Stimulated activated CD4-positive, alpha-beta T cell treated with anti-CD3 and anti-CD28 coated beads, Interleukin-15, amount 100 ng/mL, for 1 hour (primary cell): Measurements from ENCODE around the gene EDC3.
"Not testable (repeated sequence)": the region's sequence is repeated elsewhere in the genome, so short reads cannot be mapped to it uniquely, and the experiment has no call there.

Experiments used
- DNase-seq, 2 donors: peaks; one replicate each; pipeline ENCODE4 v3.0.0-alpha.2; 2020; ENCODE audit warnings: low read depth in 1 of 2, low spot score in 1 of 2

Gene EDC3, protein sequence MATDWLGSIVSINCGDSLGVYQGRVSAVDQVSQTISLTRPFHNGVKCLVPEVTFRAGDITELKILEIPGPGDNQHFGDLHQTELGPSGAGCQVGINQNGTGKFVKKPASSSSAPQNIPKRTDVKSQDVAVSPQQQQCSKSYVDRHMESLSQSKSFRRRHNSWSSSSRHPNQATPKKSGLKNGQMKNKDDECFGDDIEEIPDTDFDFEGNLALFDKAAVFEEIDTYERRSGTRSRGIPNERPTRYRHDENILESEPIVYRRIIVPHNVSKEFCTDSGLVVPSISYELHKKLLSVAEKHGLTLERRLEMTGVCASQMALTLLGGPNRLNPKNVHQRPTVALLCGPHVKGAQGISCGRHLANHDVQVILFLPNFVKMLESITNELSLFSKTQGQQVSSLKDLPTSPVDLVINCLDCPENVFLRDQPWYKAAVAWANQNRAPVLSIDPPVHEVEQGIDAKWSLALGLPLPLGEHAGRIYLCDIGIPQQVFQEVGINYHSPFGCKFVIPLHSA

GRCh38 chr15:74695597-74696397, at the start of gene EDC3:
EDC3 (minus strand) TSS chr15:74696024; CDS start chr15:74675124, 20,900 bp downstream.
- DNase-seq, result peak; percentile 58 to 76

GRCh38 chr15:74742422-74742821, 46.6 kb upstream of the EDC3 start:
- no peak for DNase-seq

GRCh38 chr15:74738239-74738638, 42.4 kb upstream of the EDC3 start:
- DNase-seq, result not testable (repeated sequence)

DNA sequence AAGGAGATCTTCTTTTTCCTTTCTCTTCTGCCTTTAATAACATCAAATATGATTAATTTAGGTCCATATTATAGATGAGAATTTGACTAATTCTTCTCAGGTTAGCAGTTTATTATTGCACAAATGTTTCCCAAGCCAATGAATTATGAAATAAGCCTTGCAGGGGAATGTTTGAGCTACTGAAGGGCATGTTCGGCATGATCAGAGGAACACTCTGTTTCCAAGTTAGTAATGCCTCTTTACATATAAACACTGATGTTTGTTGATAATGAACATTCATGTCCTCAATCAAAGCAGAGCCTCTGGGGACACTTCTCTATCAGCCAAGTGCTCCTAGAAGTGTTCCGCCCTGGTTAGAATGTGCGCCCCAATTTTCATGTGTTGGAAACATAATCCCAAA, 39.5 kb upstream of the EDC3 start:
- DNase-seq, result no peak

DNA sequence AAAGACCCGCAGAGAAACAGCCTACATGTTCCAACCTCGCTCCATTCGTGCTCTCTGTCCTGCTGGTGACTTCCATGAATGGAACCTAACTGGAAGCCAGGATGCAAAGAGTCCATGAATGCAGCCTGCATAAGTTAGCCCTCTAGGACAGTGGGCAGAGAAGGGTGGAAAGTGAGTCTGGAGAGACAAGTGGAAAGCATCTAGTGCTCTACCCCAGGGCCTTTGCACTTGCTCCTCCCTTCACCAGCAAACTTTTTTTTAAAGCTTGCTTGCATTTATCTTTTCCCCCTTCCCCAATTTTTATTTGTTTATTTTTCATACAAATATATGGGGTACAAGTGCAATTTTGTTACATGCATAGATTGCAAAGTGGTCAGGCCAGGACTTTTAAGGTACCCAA, 37.4 kb upstream of the EDC3 start:
- DNase-seq, result no peak

DNA sequence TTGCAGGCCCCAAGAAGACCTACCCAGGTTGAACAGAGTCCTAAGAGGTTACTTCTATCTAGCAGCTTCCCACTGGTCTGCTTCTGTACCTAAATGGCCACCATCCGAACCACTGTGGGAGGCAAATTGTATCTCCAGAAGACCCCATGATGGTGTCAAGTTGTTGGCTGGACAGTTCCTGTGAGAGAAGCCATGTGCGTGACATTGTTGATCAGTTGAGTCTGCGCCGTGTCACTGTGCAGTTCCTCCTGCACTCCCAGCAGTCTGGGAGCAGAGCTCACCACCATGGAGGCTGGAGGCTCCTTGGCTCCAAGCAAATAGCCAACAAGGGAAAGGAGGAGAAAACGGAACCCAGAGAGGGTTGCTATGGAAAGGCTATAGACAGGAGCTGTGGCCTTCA, 37.0 kb upstream of the EDC3 start:
- DNase-seq, result no peak

- no peak for DNase-seq
Measured at GRCh38 chr15:74730619-74731316, 34.9 kb upstream of the EDC3 start.

GRCh38 chr15:74729372-74729771, 33.5 kb upstream of the EDC3 start:
- not testable (repeated sequence) for DNase-seq

GRCh38 chr15:74728699-74729098, 32.9 kb upstream of the EDC3 start:
- DNase-seq, result not testable (repeated sequence)

DNA sequence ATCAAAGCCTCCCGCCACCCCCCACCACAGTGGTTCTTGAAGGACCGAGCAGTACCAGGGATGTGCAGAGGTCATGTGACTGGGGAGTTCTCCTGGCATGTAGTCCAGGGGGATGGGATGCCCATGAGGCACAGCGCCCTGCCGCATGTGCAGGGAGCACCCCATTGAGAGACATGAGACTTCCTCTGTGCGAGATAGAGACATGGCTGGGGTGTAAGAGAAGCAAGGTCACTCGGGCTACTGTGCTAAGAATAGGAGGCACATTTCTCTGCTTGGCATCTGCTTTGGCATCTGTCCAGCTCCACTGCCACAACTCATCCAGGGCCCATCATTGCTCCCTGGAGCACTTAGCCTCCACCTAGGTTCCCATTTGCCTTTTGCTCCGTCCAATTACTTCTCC, 31.9 kb upstream of the EDC3 start:
- no peak for DNase-seq

GRCh38 chr15:74726774-74727164, 30.9 kb upstream of the EDC3 start:
- no peak for DNase-seq

GRCh38 chr15:74725845-74726773, 30.3 kb upstream of the EDC3 start:
- peak; percentile 16 to 48 for DNase-seq

DNA sequence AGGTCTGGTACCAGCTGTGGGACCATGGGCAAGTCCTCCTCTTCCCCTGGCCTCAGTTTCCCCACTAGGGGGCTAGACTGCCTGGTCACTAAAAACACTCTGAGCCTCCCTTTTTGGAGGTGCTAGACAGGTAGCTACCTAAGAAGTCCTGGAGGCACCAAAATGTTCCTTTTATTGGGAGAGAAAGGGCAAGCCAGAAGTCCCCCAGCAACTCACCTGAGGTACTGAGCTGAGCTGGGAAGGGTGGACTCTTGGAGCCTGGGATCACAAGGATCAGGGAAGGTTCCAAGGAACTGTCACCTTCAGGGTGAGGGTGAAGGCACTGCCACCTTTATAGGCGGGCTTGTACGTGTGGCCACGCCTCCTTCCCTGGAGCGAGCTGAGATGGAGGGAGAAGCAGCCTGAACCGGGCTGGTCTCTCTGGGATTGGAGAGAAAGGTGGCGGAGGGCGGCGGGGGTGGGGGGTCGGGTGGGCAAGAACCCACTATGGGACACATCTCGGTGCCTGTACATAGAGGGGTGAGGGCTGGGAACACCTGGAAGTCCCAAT, 29.5 kb upstream of the EDC3 start, which contains the start of gene CYP1A1:
CYP1A1 (minus strand) TSS at position 304 of the 550 bp plus-strand sequence. CDS start 2,431 bp downstream, outside the sequence.
- peak in 1 of 2 donors; percentile 14 for DNase-seq

GRCh38 chr15:74724570-74725224, 28.9 kb upstream of the EDC3 start:
- DNase-seq, result no peak

DNA sequence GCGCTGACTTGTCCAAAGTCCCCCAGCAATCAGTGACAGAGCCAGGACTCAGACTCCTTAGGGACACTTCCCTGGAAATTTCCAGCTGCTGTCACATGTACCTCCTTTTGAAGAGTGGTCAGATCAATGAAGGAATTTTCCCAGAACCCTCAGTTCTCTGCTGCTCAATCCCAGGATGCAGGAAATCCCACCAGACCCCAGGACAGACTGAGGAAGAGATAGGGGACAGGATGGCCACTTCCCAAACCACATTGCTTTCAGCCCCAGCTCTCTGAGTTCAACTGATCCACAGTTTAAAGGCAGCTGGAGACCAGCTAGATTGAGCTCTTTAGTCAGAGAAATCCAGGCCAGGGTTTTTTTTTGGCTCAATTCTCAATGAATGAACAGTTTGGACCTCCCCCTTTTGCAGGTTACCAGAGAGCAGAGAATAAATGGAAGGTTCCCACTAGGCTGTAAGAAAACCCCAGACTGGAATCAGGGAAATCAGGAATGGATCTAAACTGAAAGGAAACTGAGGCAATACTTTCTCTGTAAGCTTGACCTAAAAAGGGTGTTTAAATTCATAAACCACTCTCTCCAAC, 28.0 kb upstream of the EDC3 start:
- no peak for DNase-seq

GRCh38 chr15:74723187-74723586, 27.4 kb upstream of the EDC3 start:
- no peak for DNase-seq

DNA sequence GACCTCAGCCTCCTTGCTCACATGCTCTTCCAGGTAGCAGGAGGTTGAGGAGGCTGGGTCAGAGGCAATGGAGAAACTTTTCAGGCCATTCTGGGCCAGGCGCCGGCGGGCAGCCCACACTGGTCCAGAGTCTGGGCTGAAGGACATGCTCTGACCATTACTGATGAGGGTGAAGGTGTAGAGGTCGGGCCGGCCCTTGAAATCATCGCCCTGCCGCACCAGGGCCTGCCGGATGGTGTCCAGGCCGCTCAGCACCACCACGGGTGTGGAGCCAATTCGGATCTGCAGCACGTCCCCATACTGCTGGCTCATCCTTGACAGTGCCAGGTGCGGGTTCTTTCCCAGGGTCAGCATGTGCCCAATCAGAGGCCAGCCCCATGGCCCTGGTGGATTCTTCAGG, 26.8 kb upstream of the EDC3 start:
- no peak for DNase-seq

GRCh38 chr15:74716651-74717050, 20.8 kb upstream of the EDC3 start:
- no peak for DNase-seq

GRCh38 chr15:74712311-74712710, 16.5 kb upstream of the EDC3 start:
- no peak for DNase-seq
